AG10803 (cell line): ENCODE results near the gene XRCC2.
"Not testable (repeated sequence)": the region's sequence is repeated elsewhere in the genome, so short reads cannot be mapped to it uniquely, and the experiment has no call there.

Source experiments
- DNase-seq: peaks from one replicate; pipeline ENCODE4 v3.0.0; 2010; ENCODE audit warnings: low read depth
- H3K4me3 ChIP-seq: 2 replicates; pipeline ENCODE4 v1.5.1; 2011; ENCODE audit warnings: mild to moderate bottlenecking, low read length, control low read depth
- TF ChIP-seq, protein P1 (sequence below): conservative IDR thresholded peaks from 2 replicates; pipeline ENCODE4 v1.5.1; 2011; ENCODE audit warnings: mild to moderate bottlenecking, low read length, control low read depth, inconsistent platforms

The XRCC2 gene

DNA sequence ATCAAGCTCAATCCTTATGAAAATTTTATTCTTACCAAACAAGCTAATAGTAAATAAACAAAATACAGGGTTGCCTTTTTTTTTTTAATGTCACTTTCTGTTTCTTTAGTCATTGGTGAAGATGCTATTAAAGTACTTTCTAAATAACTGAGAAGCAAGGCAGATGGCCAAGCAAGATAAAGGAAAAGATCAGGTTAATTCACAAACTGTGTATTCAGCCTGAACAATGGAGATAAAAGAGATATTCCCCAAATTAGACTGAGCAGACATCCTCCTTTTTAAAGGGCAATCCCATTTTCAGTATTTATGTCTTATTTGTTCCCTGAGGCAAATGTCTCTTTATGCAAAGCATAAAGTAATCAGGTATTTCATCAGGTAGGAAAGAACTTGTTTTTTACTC lies 23.1 kb upstream of the XRCC2 start:
- TF ChIP-seq, protein P1, sequence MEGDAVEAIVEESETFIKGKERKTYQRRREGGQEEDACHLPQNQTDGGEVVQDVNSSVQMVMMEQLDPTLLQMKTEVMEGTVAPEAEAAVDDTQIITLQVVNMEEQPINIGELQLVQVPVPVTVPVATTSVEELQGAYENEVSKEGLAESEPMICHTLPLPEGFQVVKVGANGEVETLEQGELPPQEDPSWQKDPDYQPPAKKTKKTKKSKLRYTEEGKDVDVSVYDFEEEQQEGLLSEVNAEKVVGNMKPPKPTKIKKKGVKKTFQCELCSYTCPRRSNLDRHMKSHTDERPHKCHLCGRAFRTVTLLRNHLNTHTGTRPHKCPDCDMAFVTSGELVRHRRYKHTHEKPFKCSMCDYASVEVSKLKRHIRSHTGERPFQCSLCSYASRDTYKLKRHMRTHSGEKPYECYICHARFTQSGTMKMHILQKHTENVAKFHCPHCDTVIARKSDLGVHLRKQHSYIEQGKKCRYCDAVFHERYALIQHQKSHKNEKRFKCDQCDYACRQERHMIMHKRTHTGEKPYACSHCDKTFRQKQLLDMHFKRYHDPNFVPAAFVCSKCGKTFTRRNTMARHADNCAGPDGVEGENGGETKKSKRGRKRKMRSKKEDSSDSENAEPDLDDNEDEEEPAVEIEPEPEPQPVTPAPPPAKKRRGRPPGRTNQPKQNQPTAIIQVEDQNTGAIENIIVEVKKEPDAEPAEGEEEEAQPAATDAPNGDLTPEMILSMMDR = no peak
- no peak overlapping the region for H3K4me3 ChIP-seq
- no peak for DNase-seq

DNA sequence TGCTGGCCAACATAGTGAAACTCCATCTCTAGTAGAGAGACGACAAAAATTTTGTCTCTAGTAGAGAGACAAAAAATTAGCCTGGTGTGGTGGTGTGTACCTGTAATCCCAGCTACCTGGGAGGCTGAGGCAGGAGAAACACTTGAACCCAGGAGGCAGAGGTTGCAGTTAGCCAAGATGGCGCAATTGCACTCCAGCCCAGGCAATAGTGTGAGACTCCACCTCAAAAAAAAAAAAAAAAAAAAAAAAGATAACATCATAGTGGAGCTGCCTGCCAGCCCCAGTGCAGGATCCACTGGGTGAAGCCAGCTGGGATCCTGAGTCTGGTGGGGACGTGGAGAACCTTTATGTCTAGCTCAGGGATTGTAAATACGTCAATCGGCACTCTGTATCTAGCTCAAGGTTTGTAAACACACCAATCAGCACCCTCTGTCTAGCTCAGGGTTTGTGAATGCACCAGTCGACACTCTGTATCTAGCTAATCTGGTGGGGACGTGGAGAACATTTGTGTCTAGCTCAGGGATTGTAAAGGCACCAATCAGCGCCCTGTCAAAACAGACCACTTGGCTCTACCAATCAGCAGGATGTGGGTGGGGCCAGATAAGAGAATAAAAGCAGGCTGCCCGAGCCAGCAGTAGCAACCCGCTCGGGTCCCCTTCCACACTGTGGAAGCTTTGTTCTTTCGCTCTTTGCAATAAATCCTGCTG lies 21.5 kb upstream of the XRCC2 start:
- not testable (repeated sequence) for DNase-seq, H3K4me3 ChIP-seq

DNA sequence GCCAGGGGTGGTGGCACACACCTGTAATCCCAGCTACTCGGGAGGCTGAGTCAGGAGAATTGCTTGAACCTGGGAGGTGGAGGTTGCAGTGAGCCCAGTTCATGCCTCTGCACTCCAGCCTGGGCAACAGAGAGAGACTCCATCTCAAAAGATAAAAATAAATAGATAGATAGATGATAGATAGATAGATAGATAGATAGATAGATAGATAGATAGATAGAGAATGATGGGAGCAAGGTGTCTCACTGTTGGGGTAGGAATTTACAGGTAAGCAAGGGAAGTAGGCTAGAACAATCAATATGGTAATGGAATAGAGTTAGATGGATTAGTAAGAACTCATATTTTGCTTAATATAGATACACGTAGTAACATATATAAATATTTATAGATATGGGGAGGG lies 16.3 kb upstream of the XRCC2 start:
- not testable (repeated sequence) for H3K4me3 ChIP-seq, DNase-seq

DNA sequence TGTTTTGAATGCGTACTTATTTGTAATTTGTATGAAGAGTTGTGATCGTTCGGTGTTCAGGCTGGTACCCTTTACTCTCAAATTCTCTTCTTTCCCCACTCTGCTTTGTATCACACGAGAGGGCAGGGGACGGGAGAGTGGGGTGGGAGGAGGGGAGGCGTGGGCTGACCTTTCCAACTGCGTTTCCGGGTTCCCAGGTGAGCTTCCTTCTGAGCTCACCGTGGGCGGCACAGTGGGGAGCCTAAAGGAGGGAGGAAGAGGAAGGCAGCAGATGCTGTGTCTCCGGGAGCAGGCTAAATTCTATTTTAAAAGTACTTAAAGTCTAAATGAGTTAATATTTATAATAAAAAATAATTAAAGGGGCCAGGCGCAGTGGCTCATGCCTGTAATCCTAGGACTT lies 7.4 kb upstream of the XRCC2 start:
- H3K4me3 ChIP-seq = no peak overlapping the region
- TF ChIP-seq, protein P1 = no peak
- no peak for DNase-seq

DNA sequence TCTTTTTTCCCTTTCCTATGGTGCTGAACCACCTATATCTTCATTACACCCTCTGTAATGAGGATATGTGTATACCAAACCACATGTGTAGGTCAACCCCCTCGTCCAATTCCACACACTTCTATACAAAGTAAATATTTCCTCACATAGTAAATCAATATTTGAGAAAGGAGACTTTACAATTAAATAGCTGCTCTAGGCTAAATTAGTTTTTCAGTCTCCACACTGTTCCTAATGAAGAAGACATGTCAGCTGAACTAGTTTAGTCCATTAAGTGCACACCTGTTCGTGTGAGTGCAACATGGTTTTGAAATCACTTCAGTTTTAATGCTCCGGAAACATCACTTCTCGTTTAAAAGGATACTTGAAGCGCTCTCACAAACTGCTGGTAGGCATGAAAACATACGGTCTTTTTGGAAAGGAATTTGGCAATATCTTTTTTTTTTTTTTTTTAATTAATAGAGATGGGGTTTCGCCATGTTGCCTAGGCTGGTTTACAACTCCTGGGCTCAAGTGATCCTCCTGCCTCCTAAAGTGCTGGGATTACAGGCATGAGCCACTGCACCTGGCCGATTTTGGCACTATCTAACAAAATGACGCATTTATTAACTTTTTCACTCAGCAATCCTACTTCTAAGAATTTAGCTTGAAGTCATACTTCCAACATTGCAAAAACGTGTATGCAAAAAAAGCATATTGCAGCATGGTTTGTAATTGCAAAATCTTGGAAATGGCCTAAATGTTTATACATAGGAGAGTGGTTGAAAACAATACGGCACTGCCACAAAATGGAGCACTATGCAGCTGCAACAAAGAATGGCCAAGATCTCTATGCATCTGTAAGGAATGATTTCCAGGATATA lies 2.1 kb upstream of the XRCC2 start:
- TF ChIP-seq, protein P1 = no peak
- no peak for DNase-seq
- no peak overlapping the region for H3K4me3 ChIP-seq

DNA sequence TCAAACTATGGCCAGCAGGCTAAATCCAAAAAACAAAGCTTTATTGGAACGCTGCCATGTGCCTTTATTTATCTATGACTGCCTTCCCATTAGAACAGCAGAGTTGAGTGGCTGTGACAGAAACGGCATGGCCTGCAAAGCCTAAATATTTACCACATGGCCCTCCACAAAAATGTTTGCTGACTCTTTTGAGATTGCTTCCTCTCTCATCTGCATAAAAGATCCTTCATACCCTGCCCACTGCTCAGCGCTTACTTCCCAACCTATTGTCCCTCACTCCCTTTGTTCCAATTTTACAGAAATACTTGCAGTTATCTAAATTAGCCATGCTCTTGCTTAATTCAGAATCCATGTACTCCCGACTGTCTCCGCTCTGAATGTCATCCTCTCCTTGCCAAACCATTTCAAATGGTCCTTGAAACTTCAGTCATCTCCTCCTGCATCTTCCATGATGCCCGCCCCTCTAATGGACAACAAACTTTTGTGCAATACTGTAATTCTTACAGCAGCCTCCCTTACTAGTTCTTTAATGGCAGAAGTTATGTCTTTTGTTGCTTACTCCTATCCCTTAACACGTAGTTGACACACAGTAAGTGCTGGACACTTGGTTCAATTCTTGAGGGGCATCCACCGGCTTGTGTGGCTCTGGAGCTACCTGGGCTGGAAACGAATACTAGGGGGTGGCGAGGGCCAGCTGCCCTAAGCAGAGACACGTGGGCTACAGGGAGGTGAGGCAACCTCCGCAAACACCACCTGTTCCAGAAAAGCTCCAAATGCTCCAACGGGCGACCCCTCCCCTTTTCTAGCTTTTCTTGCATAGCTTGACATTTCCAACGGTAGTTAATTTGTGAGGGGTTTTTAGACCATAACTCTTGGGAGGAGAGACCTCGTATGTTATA lies 832 bp downstream of the XRCC2 start:
- DNase-seq = peak; percentile 2
- peak overlapping the region; percentile 85 for H3K4me3 ChIP-seq
- TF ChIP-seq, protein P1 = no peak

DNA sequence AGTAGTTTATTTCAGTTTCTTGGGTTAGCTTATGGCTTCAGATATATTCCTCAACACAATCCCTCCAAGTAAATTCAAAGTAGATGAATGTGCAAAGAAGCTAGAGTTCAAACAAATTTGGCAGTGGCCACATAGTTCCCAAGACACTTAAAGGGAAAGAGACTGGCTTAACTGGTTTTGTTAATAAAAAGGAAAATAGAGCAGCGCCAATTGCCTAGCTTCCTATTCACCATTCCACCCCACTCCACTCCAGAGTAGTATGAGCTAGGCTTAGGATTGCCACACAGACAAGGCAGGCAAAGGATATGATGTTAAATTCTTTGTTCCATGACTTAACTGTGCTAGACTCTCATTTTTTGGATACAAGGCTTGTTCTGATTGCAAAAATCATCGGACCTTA lies 2.0 kb downstream of the XRCC2 start:
- TF ChIP-seq, protein P1 = no peak
- H3K4me3 ChIP-seq = no peak overlapping the region
- DNase-seq = no peak
